H9 (cell line): ENCODE measurements around the gene SORCS2. TPM values are rescaled to one million over a fixed set of nuclear protein-coding genes. Genes with fewer than 3 reads are reported as not detected.

Experiments used
- DNase-seq: peaks from one replicate; pipeline ENCODE4 v3.0.0-alpha.2; 2017
- H2AFZ ChIP-seq: one replicate; pipeline ENCODE4 v1.6.1; 2013; ENCODE audit warnings: mild to moderate bottlenecking, low read length, control low read depth, moderate library complexity
- H2AK5ac ChIP-seq: 2 replicates; pipeline ENCODE4 v1.6.1; 2013; ENCODE audit warnings: low read length, control low read depth, mixed read lengths; ENCODE audit not compliant: insufficient read length
- H2BK120ac ChIP-seq: one replicate; pipeline ENCODE4 v1.6.1; 2013; ENCODE audit warnings: low read depth, mild to moderate bottlenecking, low read length, control low read depth, inconsistent platforms; ENCODE audit not compliant: poor library complexity, severe bottlenecking
- H2BK12ac ChIP-seq: 2 replicates; pipeline ENCODE4 v1.6.1; 2013; ENCODE audit warnings: low read length, control low read depth, mixed read lengths, low read depth; ENCODE audit not compliant: insufficient read length
- H2BK15ac ChIP-seq: 2 replicates; pipeline ENCODE4 v1.6.1; 2013; ENCODE audit warnings: low read depth, low read length, control low read depth
- H2BK20ac ChIP-seq: one replicate; pipeline ENCODE4 v1.6.1; 2013; ENCODE audit warnings: low read depth, mild to moderate bottlenecking, low read length, control low read depth, inconsistent platforms; ENCODE audit not compliant: poor library complexity, severe bottlenecking
- H2BK5ac ChIP-seq: 2 replicates; pipeline ENCODE4 v1.6.1; 2013; ENCODE audit warnings: low read length, control low read depth, mixed read lengths; ENCODE audit not compliant: insufficient read length
- H3K14ac ChIP-seq: 2 replicates; pipeline ENCODE4 v1.6.1; 2013; ENCODE audit warnings: low read length, control low read depth; ENCODE audit not compliant: insufficient read depth
- H3K18ac ChIP-seq: 2 replicates; pipeline ENCODE4 v1.6.1; 2013; ENCODE audit warnings: low read depth, mild to moderate bottlenecking, mixed read lengths, low read length, control low read depth; ENCODE audit not compliant: insufficient read length
- H3K23ac ChIP-seq: 2 replicates; pipeline ENCODE4 v1.6.1; 2013; ENCODE audit warnings: low read length, control low read depth, mixed read lengths, low read depth; ENCODE audit not compliant: insufficient read length
- H3K23me2 ChIP-seq: 2 replicates; pipeline ENCODE4 v1.6.1; 2013; ENCODE audit warnings: low read depth, mild to moderate bottlenecking, mixed read lengths, low read length, control low read depth; ENCODE audit not compliant: insufficient read length, poor library complexity, severe bottlenecking
- H3K27ac ChIP-seq: 2 replicates; pipeline ENCODE4 v1.5.1; 2013; ENCODE audit warnings: low read length, control low read depth, mixed read lengths, low read depth; ENCODE audit not compliant: insufficient read length
- H3K27me3 ChIP-seq: 2 replicates; pipeline ENCODE4 v1.6.1; 2013; ENCODE audit warnings: low read length, control low read depth, inconsistent platforms; ENCODE audit not compliant: insufficient read depth
- H3K4ac ChIP-seq: 2 replicates; pipeline ENCODE4 v1.6.1; 2013; ENCODE audit warnings: low read depth, mild to moderate bottlenecking, control low read depth, inconsistent platforms, low read length, moderate library complexity
- H3K4me1 ChIP-seq: 2 replicates; pipeline ENCODE4 v1.6.1; 2013; ENCODE audit warnings: low read length, control low read depth, inconsistent platforms; ENCODE audit not compliant: insufficient read depth
- H3K4me2 ChIP-seq: 2 replicates; pipeline ENCODE4 v1.6.1; 2013; ENCODE audit warnings: low read length, control low read depth, mixed read lengths; ENCODE audit not compliant: insufficient read length, insufficient read depth
- H3K56ac ChIP-seq: 2 replicates; pipeline ENCODE4 v1.6.1; 2013; ENCODE audit warnings: low read depth, mild to moderate bottlenecking, mixed read lengths, low read length, control low read depth; ENCODE audit not compliant: insufficient read length
- H3K79me1 ChIP-seq: 2 replicates; pipeline ENCODE4 v1.6.1; 2013; ENCODE audit warnings: low read depth, mild to moderate bottlenecking, moderate library complexity, low read length, control low read depth, inconsistent platforms; ENCODE audit not compliant: insufficient read depth, poor library complexity, severe bottlenecking
- H3K79me2 ChIP-seq: 2 replicates; pipeline ENCODE4 v1.6.1; 2013; ENCODE audit warnings: low read length, control low read depth, inconsistent platforms; ENCODE audit not compliant: insufficient read depth
- H3K9ac ChIP-seq: 2 replicates; pipeline ENCODE4 v1.6.1; 2013; ENCODE audit warnings: low read length, control low read depth, mixed read lengths; ENCODE audit not compliant: insufficient read length; ENCODE audit errors: extremely low read depth
- H3K9me3 ChIP-seq: one replicate; pipeline ENCODE4 v1.6.1; 2013; ENCODE audit warnings: low read depth, low read length, inconsistent platforms; ENCODE audit not compliant: control insufficient read depth
- H3T11ph ChIP-seq: one replicate; pipeline ENCODE4 v1.6.1; 2013; ENCODE audit warnings: mild to moderate bottlenecking, low read length, control low read depth, inconsistent platforms
- H4K20me1 ChIP-seq: one replicate; pipeline ENCODE4 v1.6.1; 2013; ENCODE audit not compliant: control insufficient read depth, insufficient read length, insufficient read depth
- H4K5ac ChIP-seq: 2 replicates; pipeline ENCODE4 v1.6.1; 2013; ENCODE audit warnings: low read depth, mild to moderate bottlenecking, mixed read lengths, low read length, control low read depth; ENCODE audit not compliant: insufficient read length
- H4K8ac ChIP-seq: replicated peaks from 2 replicates; pipeline ENCODE4 v1.6.1; 2013; ENCODE audit warnings: low read length, control low read depth, mixed read lengths, low read depth; ENCODE audit not compliant: insufficient read length
- H4K91ac ChIP-seq: 2 replicates; pipeline ENCODE4 v1.6.1; 2013; ENCODE audit warnings: low read depth, mild to moderate bottlenecking, moderate library complexity, mixed read lengths, low read length, control low read depth; ENCODE audit not compliant: insufficient read length
- H3K27ac Mint-ChIP-seq, 3 experiments: 2 replicates in 2 of 3; 3 replicates in 1 of 3; pipeline ENCODE4 v1.8.0; 2020 to 2021; ENCODE audit warnings: mixed read lengths in 3 of 3, mild to moderate bottlenecking in 1 of 3, moderate library complexity in 1 of 3
- H3K27me3 Mint-ChIP-seq: 2 replicates; pipeline ENCODE4 v1.8.0; 2021; ENCODE audit warnings: low read depth, mild to moderate bottlenecking, moderate library complexity, mixed read lengths
- H3K36me3 Mint-ChIP-seq, 3 experiments: 2 replicates in 2 of 3; 3 replicates in 1 of 3; pipeline ENCODE4 v1.8.0; 2020 to 2021; ENCODE audit warnings: low read depth in 3 of 3, mixed read lengths in 3 of 3; ENCODE audit not compliant: insufficient read depth in 1 of 3
- H3K4me1 Mint-ChIP-seq, 2 experiments: 2 replicates each; pipeline ENCODE4 v1.8.0; 2020; ENCODE audit warnings: mixed read lengths in 2 of 2
- H3K4me3 Mint-ChIP-seq, 2 experiments: 2 replicates in 1 of 2; 3 replicates in 1 of 2; pipeline ENCODE4 v1.8.0; 2020 to 2021; ENCODE audit warnings: mild to moderate bottlenecking in 2 of 2, mixed read lengths in 2 of 2, moderate library complexity in 1 of 2
- H3K9me3 Mint-ChIP-seq, 2 experiments: 2 replicates in 1 of 2; 3 replicates in 1 of 2; pipeline ENCODE4 v1.8.0; 2020; ENCODE audit warnings: mild to moderate bottlenecking in 2 of 2, mixed read lengths in 2 of 2, moderate library complexity in 1 of 2
- WGBS: extraction: QIAGEN DNeasy Blood & Tissue Kit; methylation state at CpG from one replicate; pipeline ENCODE4 v1.1.7; 2013; ENCODE audit warnings: missing lambda C conversion rate, low lambda C conversion rate, mixed read lengths; ENCODE audit not compliant: insufficient read length; ENCODE audit errors: extremely low coverage; 5-methylcytosine and 5-hydroxymethylcytosine counted together
- total RNA-seq: library from RNA; stranded (reverse); gene quantifications from 2 replicates; pipeline ENCODE4 v1.2.1, GENCODE V29; 2021
- TF ChIP-seq, protein P1 (sequence below): fragments of 200-600 bp; sonication (generic); conservative IDR thresholded peaks from 3 replicates; pipeline ENCODE4 v1.8.0; 2021; ENCODE audit warnings: antibody characterized with exemption, mild to moderate bottlenecking

SORCS2 gene
- total RNA-seq, 1 experiment from 2014 or later = 0.57 TPM

DNA sequence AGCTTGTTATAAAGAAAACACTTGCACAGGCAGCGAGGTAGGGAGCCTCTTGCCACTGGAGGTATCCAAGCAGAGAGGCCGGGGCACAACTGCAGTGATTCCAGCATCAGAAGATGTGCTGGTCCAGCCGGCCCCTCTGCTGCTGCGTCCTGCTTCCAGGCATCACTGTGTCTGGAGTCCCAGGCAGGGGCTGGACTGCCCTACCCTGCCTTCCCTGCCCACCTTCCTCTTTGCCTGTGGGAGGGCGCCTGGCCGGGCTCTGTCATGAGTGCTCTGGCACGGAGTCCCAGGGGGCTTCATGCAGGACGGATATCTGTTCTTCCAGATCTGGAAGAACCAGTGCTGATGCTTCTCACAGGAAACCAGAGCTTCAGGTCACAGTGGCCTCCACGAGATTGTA lies 430.0 kb downstream of the SORCS2 start:
- no peak overlapping the region for H3K9ac ChIP-seq
- no peaks in the 10 kb centered on the region for H3K4me1 ChIP-seq
- no peaks in the 10 kb centered on the region for H3K9me3 Mint-ChIP-seq
- no peak overlapping the region for H2AFZ ChIP-seq
- no peaks in the 10 kb centered on the region for H3K27me3 ChIP-seq
- no peak overlapping the region for H3K27ac ChIP-seq
- H4K20me1 ChIP-seq = no peaks in the 10 kb centered on the region
- H2AK5ac ChIP-seq = no peak overlapping the region
- no peaks in the 10 kb centered on the region for H3K4me1 Mint-ChIP-seq
- TF ChIP-seq, protein P1, sequence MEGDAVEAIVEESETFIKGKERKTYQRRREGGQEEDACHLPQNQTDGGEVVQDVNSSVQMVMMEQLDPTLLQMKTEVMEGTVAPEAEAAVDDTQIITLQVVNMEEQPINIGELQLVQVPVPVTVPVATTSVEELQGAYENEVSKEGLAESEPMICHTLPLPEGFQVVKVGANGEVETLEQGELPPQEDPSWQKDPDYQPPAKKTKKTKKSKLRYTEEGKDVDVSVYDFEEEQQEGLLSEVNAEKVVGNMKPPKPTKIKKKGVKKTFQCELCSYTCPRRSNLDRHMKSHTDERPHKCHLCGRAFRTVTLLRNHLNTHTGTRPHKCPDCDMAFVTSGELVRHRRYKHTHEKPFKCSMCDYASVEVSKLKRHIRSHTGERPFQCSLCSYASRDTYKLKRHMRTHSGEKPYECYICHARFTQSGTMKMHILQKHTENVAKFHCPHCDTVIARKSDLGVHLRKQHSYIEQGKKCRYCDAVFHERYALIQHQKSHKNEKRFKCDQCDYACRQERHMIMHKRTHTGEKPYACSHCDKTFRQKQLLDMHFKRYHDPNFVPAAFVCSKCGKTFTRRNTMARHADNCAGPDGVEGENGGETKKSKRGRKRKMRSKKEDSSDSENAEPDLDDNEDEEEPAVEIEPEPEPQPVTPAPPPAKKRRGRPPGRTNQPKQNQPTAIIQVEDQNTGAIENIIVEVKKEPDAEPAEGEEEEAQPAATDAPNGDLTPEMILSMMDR = no peak
- H4K5ac ChIP-seq = no peak overlapping the region
- no peak overlapping the region for H2BK5ac ChIP-seq
- no peak overlapping the region for H3K4me3 Mint-ChIP-seq
- no peak overlapping the region for H2BK15ac ChIP-seq
- no peak overlapping the region for H2BK120ac ChIP-seq
- no peak overlapping the region for H3K56ac ChIP-seq
- no peak overlapping the region for H3K18ac ChIP-seq
- H3K27ac Mint-ChIP-seq = no peak overlapping the region
- H2BK12ac ChIP-seq = no peak overlapping the region
- no CpG with 5 or more reads among the region's 9 CpGs for WGBS
- no peak overlapping the region for H4K8ac ChIP-seq
- H4K91ac ChIP-seq = no peak overlapping the region
- peaks cover 19% of the 10 kb centered on the region for H3K27me3 Mint-ChIP-seq
- no peaks in the 10 kb centered on the region for H3K36me3 Mint-ChIP-seq
- no peak overlapping the region for H3K23ac ChIP-seq
- H3K4ac ChIP-seq = no peak overlapping the region
- no peaks in the 10 kb centered on the region for H3K9me3 ChIP-seq
- no peak overlapping the region for H3T11ph ChIP-seq
- no peak overlapping the region for H2BK20ac ChIP-seq
- H3K79me1 ChIP-seq = no peaks in the 10 kb centered on the region
- H3K23me2 ChIP-seq = no peaks in the 10 kb centered on the region
- no peak for DNase-seq
- 0 out of 2 replicates have a peak overlapping the region, but pooled peaks have one; percentile 46 for H3K14ac ChIP-seq
- no peak overlapping the region for H3K4me2 ChIP-seq
- no peaks in the 10 kb centered on the region for H3K79me2 ChIP-seq
